OCI-LY1 (cell line): ENCODE results near the gene CSTF1.

ENCODE experiments used
- H2AFZ ChIP-seq: fragments of 200-600 bp; sonication (generic), shearing (Covaris generic); 2 replicates; pipeline ENCODE4 v1.6.0; 2014; ENCODE audit warnings: antibody characterized with exemption, mild to moderate bottlenecking, low read length
- H3F3A ChIP-seq: fragments of 200-600 bp; sonication (generic), shearing (Covaris generic); 2 replicates; pipeline ENCODE4 v1.6.0; 2014; ENCODE audit warnings: mild to moderate bottlenecking, antibody characterized with exemption, low read length, moderate library complexity; ENCODE audit not compliant: insufficient read depth
- H3K27ac ChIP-seq: fragments of 200-600 bp; sonication (generic); 2 replicates; pipeline ENCODE4 v1.5.1; 2014; ENCODE audit warnings: low read length, mixed run types, mild to moderate bottlenecking, low read depth; ENCODE audit not compliant: poor library complexity, severe bottlenecking
- H3K27me3 ChIP-seq: fragments of 200-600 bp; sonication (generic); 2 replicates; pipeline ENCODE4 v1.6.0; 2014; ENCODE audit warnings: antibody characterized with exemption, mild to moderate bottlenecking, low read length, moderate library complexity; ENCODE audit not compliant: insufficient read depth
- H3K36me3 ChIP-seq: fragments of 200-600 bp; sonication (generic); 2 replicates; pipeline ENCODE4 v1.6.1; 2014; ENCODE audit warnings: mild to moderate bottlenecking, antibody characterized with exemption, low read length, moderate library complexity, mixed read lengths; ENCODE audit not compliant: insufficient read depth
- H3K4me1 ChIP-seq: fragments of 200-600 bp; sonication (generic); 2 replicates; pipeline ENCODE4 v1.5.1; 2014; ENCODE audit warnings: mild to moderate bottlenecking, low read length, moderate library complexity; ENCODE audit not compliant: insufficient read depth, severe bottlenecking
- H3K4me2 ChIP-seq: fragments of 200-600 bp; sonication (generic), shearing (Covaris generic); 2 replicates; pipeline ENCODE4 v1.6.1; 2014; ENCODE audit warnings: low read length
- H3K4me3 ChIP-seq: fragments of 200-600 bp; sonication (generic); 2 replicates; pipeline ENCODE4 v1.5.1; 2014; ENCODE audit warnings: low read length, low read depth, mild to moderate bottlenecking, mixed read lengths; ENCODE audit not compliant: poor library complexity, severe bottlenecking
- H3K79me2 ChIP-seq: fragments of 200-600 bp; shearing (Covaris generic); 2 replicates; pipeline ENCODE4 v1.6.1; 2016; ENCODE audit warnings: mixed run types, low read length, mixed read lengths; ENCODE audit not compliant: insufficient read depth
- H3K9ac ChIP-seq: fragments of 200-600 bp; sonication (generic), shearing (Covaris generic); 2 replicates; pipeline ENCODE4 v1.6.1; 2014; ENCODE audit warnings: mild to moderate bottlenecking, low read length, mixed read lengths
- H3K9me2 ChIP-seq: fragments of 200-600 bp; sonication (generic), shearing (Covaris generic); 2 replicates; pipeline ENCODE4 v1.6.1; 2014; ENCODE audit warnings: low read depth, mild to moderate bottlenecking, low read length, mixed read lengths
- H3K9me3 ChIP-seq: fragments of 200-600 bp; shearing (Covaris generic); 2 replicates; pipeline ENCODE4 v1.6.1; 2014; ENCODE audit warnings: low read length, mixed read lengths
- H4K20me1 ChIP-seq: fragments of 200-600 bp; sonication (generic), shearing (Covaris generic); 2 replicates; pipeline ENCODE4 v1.6.0; 2016; ENCODE audit warnings: mild to moderate bottlenecking, low read length; ENCODE audit not compliant: insufficient read depth
- CTCF ChIP-seq: fragments of 200-600 bp; sonication (generic), shearing (Covaris generic); IDR thresholded peaks from 2 replicates; pipeline ENCODE4 v1.5.1; 2017; ENCODE audit warnings: mild to moderate bottlenecking, antibody characterized with exemption, low read length, moderate library complexity, mixed read lengths
- EZH2 ChIP-seq: fragments of 200-600 bp; sonication (generic), shearing (Covaris generic); IDR thresholded peaks from 2 replicates; pipeline ENCODE4 v1.8.0; 2017; ENCODE audit warnings: borderline replicate concordance, mixed run types, mild to moderate bottlenecking, antibody characterized with exemption, low read length, moderate library complexity, mixed read lengths

The CSTF1 gene

GRCh38 chr20:56368351-56369134, 23.9 kb upstream of the CSTF1 start:
- H2AFZ ChIP-seq: no peak overlapping the region
- no peaks in the 10 kb centered on the region; the same call in 1 of the 2 replicates for H4K20me1 ChIP-seq
- no peak overlapping the region for H3K27ac ChIP-seq
- no peaks in the 10 kb centered on the region for H3K79me2 ChIP-seq
- no peaks in the 10 kb centered on the region for H3K4me1 ChIP-seq
- TF ChIP-seq CTCF: no peak
- TF ChIP-seq EZH2: no peak
- H3K27me3 ChIP-seq: no peaks in the 10 kb centered on the region
- peaks cover 47% of the 10 kb centered on the region for H3K36me3 ChIP-seq
- no peak overlapping the region for H3K4me2 ChIP-seq
- no peaks in the 10 kb centered on the region for H3K9me3 ChIP-seq
- no peaks in the 10 kb centered on the region for H3F3A ChIP-seq
- no peaks in the 10 kb centered on the region for H3K9me2 ChIP-seq
- H3K4me3 ChIP-seq: no peak overlapping the region
- H3K9ac ChIP-seq: no peak overlapping the region

- H3F3A ChIP-seq: no peaks in the 10 kb centered on the region
- H2AFZ ChIP-seq: no peak overlapping the region
- no peaks in the 10 kb centered on the region for H3K9me2 ChIP-seq
- peaks cover 53% of the 10 kb centered on the region for H3K36me3 ChIP-seq
- H4K20me1 ChIP-seq: no peaks in the 10 kb centered on the region; the same call in 1 of the 2 replicates
- H3K27me3 ChIP-seq: no peaks in the 10 kb centered on the region
- no peaks in the 10 kb centered on the region for H3K79me2 ChIP-seq
- no peak overlapping the region for H3K4me2 ChIP-seq
- H3K9me3 ChIP-seq: no peaks in the 10 kb centered on the region
- H3K9ac ChIP-seq: no peak overlapping the region
- no peak overlapping the region for H3K27ac ChIP-seq
- no peaks in the 10 kb centered on the region for H3K4me1 ChIP-seq
- no peak for TF ChIP-seq CTCF
- no peak for TF ChIP-seq EZH2
- no peak overlapping the region for H3K4me3 ChIP-seq
Observed at GRCh38 chr20:56369179-56369578, 23.3 kb upstream of the CSTF1 start.

DNA sequence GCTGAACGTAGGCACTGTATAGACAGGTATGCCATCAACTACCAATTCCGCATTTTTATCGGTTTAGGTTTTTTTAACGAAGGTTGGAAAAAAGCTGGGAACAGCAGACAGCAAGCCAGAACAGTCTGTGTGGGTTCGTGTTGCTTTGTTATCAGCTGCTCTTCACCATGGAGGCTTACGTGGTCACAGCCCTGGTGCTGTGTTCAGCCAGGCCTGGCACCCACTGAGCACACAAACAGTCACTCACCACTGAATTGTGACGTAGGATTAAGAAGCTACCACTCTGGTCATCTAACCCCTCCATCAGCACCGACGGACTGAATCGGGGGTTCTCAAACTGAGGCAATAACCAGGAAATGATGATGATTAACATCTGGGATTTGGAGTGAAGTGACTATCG, 20.5 kb upstream of the CSTF1 start:
- Histone ChIP-seq H3K9me3 (no peaks in the 10 kb centered on the region), H2AFZ (no peak overlapping the region), H3K36me3 (peaks cover 81% of the 10 kb centered on the region), H3K27ac (no peak overlapping the region), H3F3A (no peaks in the 10 kb centered on the region), H3K9me2 (no peaks in the 10 kb centered on the region), H3K4me2 (no peak overlapping the region), H4K20me1 (no peaks in the 10 kb centered on the region; the same call in 1 of the 2 replicates), H3K4me3 (no peak overlapping the region), H3K4me1 (no peaks in the 10 kb centered on the region), H3K27me3 (no peaks in the 10 kb centered on the region), H3K9ac (no peak overlapping the region), H3K79me2 (no peaks in the 10 kb centered on the region)
- no peak for TF ChIP-seq EZH2

- no peaks in the 10 kb centered on the region for H3K9me3 ChIP-seq
- no peak overlapping the region for H3K4me2 ChIP-seq
- no peaks in the 10 kb centered on the region; the same call in 1 of the 2 replicates for H4K20me1 ChIP-seq
- H3K4me3 ChIP-seq: no peak overlapping the region
- no peaks in the 10 kb centered on the region for H3K79me2 ChIP-seq
- H3K36me3 ChIP-seq: peaks cover 90% of the 10 kb centered on the region
- H3K27me3 ChIP-seq: no peaks in the 10 kb centered on the region
- no peak overlapping the region for H3K27ac ChIP-seq
- no peaks in the 10 kb centered on the region for H3F3A ChIP-seq
- no peaks in the 10 kb centered on the region for H3K4me1 ChIP-seq
- no peak overlapping the region for H2AFZ ChIP-seq
- H3K9me2 ChIP-seq: no peaks in the 10 kb centered on the region
- H3K9ac ChIP-seq: no peak overlapping the region
- TF ChIP-seq CTCF (no peak), EZH2 (no peak)
Observed at GRCh38 chr20:56372850-56373249, 19.6 kb upstream of the CSTF1 start.
